Ascending aorta (tissue), 2 donors: ENCODE results near the gene TRIM47. TPM values are rescaled to one million over a fixed set of nuclear protein-coding genes. Genes with fewer than 3 reads are reported as not detected.
A peak's percentile ranks its signal among the peaks of the same experiment; 100 is the strongest.

Source experiments
- DNase-seq, 2 donors: peaks; one replicate each; pipeline ENCODE4 v3.0.0-alpha.2; 2019; ENCODE audit warnings: low spot score in 2 of 2
- H3K27ac ChIP-seq, 2 donors: fragments of 200-600 bp; sonication (generic); one replicate each; pipeline ENCODE4 v1.5.1; 2016 to 2017; ENCODE audit warnings: mild to moderate bottlenecking in 1 of 2
- H3K27me3 ChIP-seq: fragments of 200-600 bp; sonication (generic); one replicate; pipeline ENCODE4 v1.5.1; 2017
- H3K36me3 ChIP-seq, 2 donors: fragments of 200-600 bp; sonication (generic); one replicate each; pipeline ENCODE4 v1.5.1; 2016
- H3K4me1 ChIP-seq, 2 donors: fragments of 200-600 bp; sonication (generic); one replicate each; pipeline ENCODE4 v1.5.1; 2016 to 2017; ENCODE audit warnings: mild to moderate bottlenecking in 1 of 2
- H3K4me3 ChIP-seq, 2 donors: fragments of 200-600 bp; sonication (generic); one replicate each; pipeline ENCODE4 v1.5.1; 2016 to 2017; ENCODE audit warnings: mild to moderate bottlenecking in 1 of 2
- H3K9me3 ChIP-seq, 2 donors: fragments of 200-600 bp; sonication (generic); one replicate each; pipeline ENCODE4 v1.5.1; 2016
- intact Hi-C: fragments of 100-400 bp; cut with DNase I; formaldehyde crosslinking; loops from one replicate; pipeline ENCODE4 v1.15.1; 2023
- total RNA-seq: library from RNA; depleted of rRNA; stranded (reverse); fragments of >200 nt; gene quantifications from one replicate; pipeline ENCODE4 v1.1.0, GENCODE V29; 2016
- TF ChIP-seq, protein P1 (sequence below), 3 experiments: fragments of 200-600 bp in 2 of 3; fragments of 450-650 bp in 1 of 3; sonication (generic) in 2 of 3; IDR thresholded peaks; one replicate each; pipeline ENCODE4 v1.5.1; 2016 to 2019; ENCODE audit warnings: antibody characterized with exemption in 3 of 3, mild to moderate bottlenecking in 1 of 3, moderate library complexity in 1 of 3

TRIM47 gene
- total RNA-seq, 1 donor from 2014 or later = 132 TPM

DNA sequence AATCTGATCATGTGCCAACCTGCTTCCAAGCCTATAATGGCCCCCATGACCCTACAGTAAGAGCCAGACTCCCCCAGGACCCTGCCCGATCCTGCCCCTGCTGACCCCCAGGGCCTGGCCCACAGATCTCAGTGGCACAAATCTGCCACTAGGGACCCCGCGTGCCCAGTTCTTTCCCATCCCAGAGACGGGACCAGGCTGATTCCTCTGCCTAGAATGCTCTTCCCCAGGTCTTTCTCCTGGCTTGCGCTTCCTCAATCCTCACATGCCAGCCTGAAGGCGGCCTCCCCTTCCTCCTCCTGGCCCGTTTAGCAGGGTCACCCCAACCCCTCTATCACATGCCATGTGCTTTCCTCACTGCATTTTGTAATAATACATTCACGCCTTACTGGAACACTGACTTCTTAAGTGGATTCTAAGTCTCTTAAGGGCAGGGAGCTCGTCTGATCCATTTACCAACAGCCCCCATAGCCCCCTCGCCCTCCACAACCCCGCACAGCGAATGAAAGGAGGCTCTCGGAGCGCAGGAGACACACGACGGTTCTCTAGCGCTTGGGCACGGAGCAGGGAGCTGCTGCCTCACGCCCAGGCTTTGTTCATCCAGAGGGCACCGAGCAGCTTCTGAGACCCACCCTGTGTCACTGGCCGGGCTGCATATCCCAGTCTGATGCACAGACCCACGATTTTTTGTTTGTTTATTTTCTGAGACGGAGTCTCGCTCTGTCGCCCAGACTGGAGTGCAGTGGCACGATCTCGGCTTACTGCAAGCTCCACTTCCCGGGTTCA, 17.2 kb upstream of the TRIM47 start:
- Histone ChIP-seq H3K4me1 (peaks cover 0 to 21% of the 10 kb centered on the region in 2 donors), H3K27ac (peak overlapping the region; percentile 92 to 96)
- intact Hi-C loops = loop anchor here (1.0 to 2.0 kb wide), 5 partner anchors 17 to 111 kb away; partner anchors contain the start of genes ACOX1, TEN1, TRIM47 and UNK

DNA sequence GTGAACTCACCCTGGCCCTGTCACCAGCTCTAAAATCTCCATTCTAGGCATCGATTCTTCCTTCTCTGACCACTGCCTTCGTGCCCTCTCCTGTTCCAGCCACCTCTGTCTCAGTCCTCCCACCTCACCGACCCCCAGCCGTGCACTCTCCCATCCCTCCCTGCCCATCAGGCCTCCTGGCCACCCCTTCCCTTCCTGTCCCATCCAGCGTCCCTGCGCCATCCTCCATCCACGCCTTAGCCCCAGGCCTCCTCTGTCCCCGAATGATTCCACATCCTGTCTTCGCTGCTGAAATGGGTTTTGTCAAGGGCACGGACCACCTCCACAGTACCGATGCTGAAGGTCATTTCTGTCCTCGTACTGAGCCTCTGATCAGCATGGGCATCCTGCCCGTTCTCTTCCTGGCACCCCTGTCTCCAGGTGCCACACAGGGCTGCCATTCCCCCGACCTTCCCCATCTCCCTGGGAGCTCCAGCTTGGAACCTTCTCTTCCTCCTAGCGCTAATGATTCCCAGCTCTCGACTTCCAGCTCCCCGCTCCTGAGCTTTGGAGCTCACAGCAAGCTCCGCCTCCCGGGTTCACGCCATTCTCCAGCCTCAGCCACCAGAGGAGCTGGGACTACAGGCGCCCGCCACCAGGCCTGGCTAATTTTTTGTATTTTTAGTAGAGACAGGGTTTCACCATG, 15.8 kb upstream of the TRIM47 start:
- intact Hi-C loops = no loop called here
- Histone ChIP-seq H3K9me3 (no peaks in the 10 kb centered on the region), H3K36me3 (peaks cover 30 to 42% of the 10 kb centered on the region in 2 donors), H3K27ac (peak overlapping the region; percentile 92 to 96), H3K4me3 (no peak overlapping the region), H3K4me1 (peaks cover 0 to 21% of the 10 kb centered on the region in 2 donors), H3K27me3 (no peaks in the 10 kb centered on the region)
- TF ChIP-seq, protein P1, sequence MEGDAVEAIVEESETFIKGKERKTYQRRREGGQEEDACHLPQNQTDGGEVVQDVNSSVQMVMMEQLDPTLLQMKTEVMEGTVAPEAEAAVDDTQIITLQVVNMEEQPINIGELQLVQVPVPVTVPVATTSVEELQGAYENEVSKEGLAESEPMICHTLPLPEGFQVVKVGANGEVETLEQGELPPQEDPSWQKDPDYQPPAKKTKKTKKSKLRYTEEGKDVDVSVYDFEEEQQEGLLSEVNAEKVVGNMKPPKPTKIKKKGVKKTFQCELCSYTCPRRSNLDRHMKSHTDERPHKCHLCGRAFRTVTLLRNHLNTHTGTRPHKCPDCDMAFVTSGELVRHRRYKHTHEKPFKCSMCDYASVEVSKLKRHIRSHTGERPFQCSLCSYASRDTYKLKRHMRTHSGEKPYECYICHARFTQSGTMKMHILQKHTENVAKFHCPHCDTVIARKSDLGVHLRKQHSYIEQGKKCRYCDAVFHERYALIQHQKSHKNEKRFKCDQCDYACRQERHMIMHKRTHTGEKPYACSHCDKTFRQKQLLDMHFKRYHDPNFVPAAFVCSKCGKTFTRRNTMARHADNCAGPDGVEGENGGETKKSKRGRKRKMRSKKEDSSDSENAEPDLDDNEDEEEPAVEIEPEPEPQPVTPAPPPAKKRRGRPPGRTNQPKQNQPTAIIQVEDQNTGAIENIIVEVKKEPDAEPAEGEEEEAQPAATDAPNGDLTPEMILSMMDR (IDR thresholded peaks at IDR 0.05) = no peak
- DNase-seq = no peak

More for the DNA sequence above, 17.2 kb upstream of the TRIM47 start:
- TF ChIP-seq, protein P1 (IDR thresholded peaks at IDR 0.05) = peak in 2 of 3 experiments; percentile 3 to 32
- no peaks in the 10 kb centered on the region for H3K27me3 ChIP-seq
- H3K36me3 ChIP-seq = peaks cover 40 to 42% of the 10 kb centered on the region in 2 donors
- H3K4me3 ChIP-seq = peak overlapping the region; percentile 87 to 96
- DNase-seq = no peak
- no peaks in the 10 kb centered on the region for H3K9me3 ChIP-seq

DNA sequence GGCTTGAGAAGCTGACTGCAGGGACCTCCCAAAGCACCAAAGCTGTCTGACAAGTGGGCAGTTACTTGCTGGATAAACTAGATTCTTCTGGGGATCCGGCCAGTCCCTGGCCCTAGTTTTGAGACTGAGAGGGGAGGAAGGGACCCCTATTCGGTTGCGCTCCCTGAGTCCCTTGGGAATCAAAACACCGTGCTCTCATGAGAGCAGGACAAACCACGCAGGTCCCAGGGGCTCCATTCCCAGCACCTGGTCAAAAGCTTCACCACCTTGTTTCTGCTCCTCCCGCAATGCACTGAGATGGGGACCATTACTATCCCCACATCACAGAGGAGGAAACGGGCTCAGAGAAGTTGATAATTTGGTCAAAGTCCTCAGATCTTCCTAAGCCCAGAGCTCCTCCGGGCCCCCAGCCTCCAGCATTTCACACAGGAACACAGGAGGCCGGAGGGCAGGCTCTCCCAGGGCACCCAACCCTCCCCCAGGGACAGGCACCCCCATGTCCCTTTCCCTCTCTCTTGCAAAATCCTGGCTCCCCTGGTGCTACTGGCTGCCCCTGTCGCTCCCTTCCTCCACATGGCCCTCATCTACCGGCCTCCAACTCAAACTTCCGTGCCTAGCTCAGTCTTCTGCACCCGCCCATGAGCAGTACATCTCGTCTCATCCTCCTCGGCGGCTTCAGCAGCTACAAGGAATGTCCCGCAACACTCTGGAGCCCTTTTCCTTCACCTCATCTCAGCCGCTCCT, 15.1 kb upstream of the TRIM47 start:
- H3K9me3 ChIP-seq = no peaks in the 10 kb centered on the region
- no peak for DNase-seq
- TF ChIP-seq, protein P1 (IDR thresholded peaks at IDR 0.05) = no peak
- intact Hi-C loops = no loop called here
- no peak overlapping the region for H3K4me3 ChIP-seq
- H3K27me3 ChIP-seq = no peaks in the 10 kb centered on the region
- H3K27ac ChIP-seq = no peak overlapping the region
- peaks cover 23 to 35% of the 10 kb centered on the region in 2 donors for H3K36me3 ChIP-seq
- peaks cover 0 to 21% of the 10 kb centered on the region in 2 donors for H3K4me1 ChIP-seq

DNA sequence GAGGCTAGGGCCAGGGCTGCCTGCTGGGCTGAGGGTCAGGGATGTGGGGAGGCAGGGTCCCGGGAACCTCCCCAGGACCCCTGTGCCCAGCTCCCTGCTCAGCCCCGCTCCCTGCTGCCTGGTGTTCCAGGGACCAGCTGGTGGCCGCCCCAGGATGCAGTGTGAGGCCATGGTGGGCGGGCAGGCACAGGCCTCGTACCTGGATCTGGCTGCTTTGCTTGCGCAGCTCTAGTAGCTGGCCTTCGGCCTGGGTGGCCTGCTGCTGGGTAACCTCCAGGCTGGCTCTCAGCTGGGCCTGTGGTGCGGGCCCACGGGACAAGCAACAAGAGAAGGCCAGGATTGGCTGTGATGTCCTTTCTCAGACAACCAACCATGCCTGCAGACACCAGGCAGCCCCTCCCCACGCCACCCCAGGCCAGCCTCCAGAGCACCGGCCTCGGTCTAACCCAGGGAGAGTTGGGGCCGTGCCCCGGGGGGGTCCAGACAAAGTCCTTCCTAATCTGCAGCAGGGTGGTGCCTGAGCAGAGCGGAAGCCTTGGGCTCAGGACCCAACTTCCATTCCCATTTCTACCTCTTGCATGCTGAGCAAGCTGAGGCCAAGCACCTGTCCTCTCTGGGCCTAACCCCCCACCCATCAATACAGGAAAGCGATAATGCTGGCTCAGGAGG, 14.3 kb upstream of the TRIM47 start:
- TF ChIP-seq, protein P1 (IDR thresholded peaks at IDR 0.05) = no peak
- Histone ChIP-seq H3K27ac (no peak overlapping the region), H3K27me3 (no peaks in the 10 kb centered on the region), H3K9me3 (no peaks in the 10 kb centered on the region), H3K4me3 (no peak overlapping the region), H3K36me3 (peaks cover 20 to 32% of the 10 kb centered on the region in 2 donors), H3K4me1 (peaks cover 0 to 21% of the 10 kb centered on the region in 2 donors)
- intact Hi-C loops = no loop called here
- no peak for DNase-seq
